Measurements from ENCODE around the gene CLMN. TPM values are rescaled to one million over a fixed set of nuclear protein-coding genes. Genes with fewer than 3 reads are reported as not detected.
"Not testable (repeated sequence)": the region's sequence is repeated elsewhere in the genome, so short reads cannot be mapped to it uniquely, and the experiment has no call there.

The CLMN gene
- total RNA-seq, 1 donor from 2014 or later = 6.0 TPM

GRCh38 chr14:95190857-95191256 is 128.9 kb downstream of the CLMN start:
- DNase-seq (ENCODE audit: low spot score) = no peak
- intact Hi-C loops (cut with DNase I) = no loop called here

GRCh38 chr14:95190346-95190840 is 129.3 kb downstream of the CLMN start:
- DNase-seq (ENCODE audit: low spot score) = no peak
- intact Hi-C loops (cut with DNase I) = no loop called here

GRCh38 chr14:95189367-95190132 is 130.2 kb downstream of the CLMN start:
- intact Hi-C loops (cut with DNase I) = no loop called here
- DNase-seq (ENCODE audit: low spot score) = no peak

- intact Hi-C loops (cut with DNase I) = no loop called here
- DNase-seq (ENCODE audit: low spot score) = no peak
Observed at GRCh38 chr14:95188380-95188779, 131.3 kb downstream of the CLMN start.

GRCh38 chr14:95185767-95186392 is 133.8 kb downstream of the CLMN start:
- DNase-seq (ENCODE audit: low spot score) = no peak
- intact Hi-C loops (cut with DNase I) = no loop called here

GRCh38 chr14:95185033-95185766 is 134.5 kb downstream of the CLMN start:
- intact Hi-C loops (cut with DNase I) = no loop called here
- peak; percentile 90 for DNase-seq (ENCODE audit: low spot score)

GRCh38 chr14:95184413-95184790 is 135.3 kb downstream of the CLMN start:
- DNase-seq (ENCODE audit: low spot score) = no peak
- intact Hi-C loops (cut with DNase I) = loop anchor here (5.0 kb wide), 1 partner anchor 208 kb away; no protein-coding TSS in a partner anchor

- DNase-seq (ENCODE audit: low spot score) = no peak
- intact Hi-C loops (cut with DNase I) = loop anchor here (5.0 kb wide), 1 partner anchor 209 kb away; no protein-coding TSS in a partner anchor
Observed at GRCh38 chr14:95183532-95184412, 135.9 kb downstream of the CLMN start.

- DNase-seq (ENCODE audit: low spot score) = no peak
- intact Hi-C loops (cut with DNase I) = loop anchor here (5.0 kb wide), 1 partner anchor 209 kb away; no protein-coding TSS in a partner anchor
Observed at GRCh38 chr14:95183082-95183481, 136.6 kb downstream of the CLMN start.

GRCh38 chr14:95182379-95182778 is 137.3 kb downstream of the CLMN start:
- no peak for DNase-seq (ENCODE audit: low spot score)
- intact Hi-C loops (cut with DNase I) = loop anchor here (5.0 kb wide), 1 partner anchor 210 kb away; no protein-coding TSS in a partner anchor

GRCh38 chr14:95180966-95181741 is 138.6 kb downstream of the CLMN start:
- intact Hi-C loops (cut with DNase I) = loop anchor here (5.0 kb wide), 1 partner anchor 211 kb away; no protein-coding TSS in a partner anchor

GRCh38 chr14:95175670-95176069 is 144.0 kb downstream of the CLMN start:
- DNase-seq (ENCODE audit: low spot score); intact Hi-C loops (cut with DNase I): not testable (repeated sequence)

More at GRCh38 chr14:95180966-95181741, 138.6 kb downstream of the CLMN start:
- no peak for DNase-seq (ENCODE audit: low spot score)

GRCh38 chr14:95174184-95174792 is 145.4 kb downstream of the CLMN start:
- intact Hi-C loops (cut with DNase I) = no loop called here

GRCh38 chr14:95173518-95173917 is 146.2 kb downstream of the CLMN start:
- intact Hi-C loops (cut with DNase I) = no loop called here
- no peak for DNase-seq (ENCODE audit: low spot score)

More at GRCh38 chr14:95174184-95174792, 145.4 kb downstream of the CLMN start:
- DNase-seq (ENCODE audit: low spot score) = no peak

- no peak for DNase-seq (ENCODE audit: low spot score)
- intact Hi-C loops (cut with DNase I) = no loop called here
Observed at GRCh38 chr14:95167177-95167576, 152.5 kb downstream of the CLMN start.

GRCh38 chr14:95165517-95165916 is 154.2 kb downstream of the CLMN start:
- intact Hi-C loops (cut with DNase I) = no loop called here
- no peak for DNase-seq (ENCODE audit: low spot score)

- DNase-seq (ENCODE audit: low spot score) = no peak
- intact Hi-C loops (cut with DNase I) = no loop called here
Observed at GRCh38 chr14:95164506-95164905, 155.2 kb downstream of the CLMN start.

- intact Hi-C loops (cut with DNase I) = no loop called here
Observed at GRCh38 chr14:95163666-95164065, 156.0 kb downstream of the CLMN start.

More at GRCh38 chr14:95163666-95164065, 156.0 kb downstream of the CLMN start:
- no peak for DNase-seq (ENCODE audit: low spot score)
